ENCODE data around the gene TWIST2.

Gene TWIST2

DNA sequence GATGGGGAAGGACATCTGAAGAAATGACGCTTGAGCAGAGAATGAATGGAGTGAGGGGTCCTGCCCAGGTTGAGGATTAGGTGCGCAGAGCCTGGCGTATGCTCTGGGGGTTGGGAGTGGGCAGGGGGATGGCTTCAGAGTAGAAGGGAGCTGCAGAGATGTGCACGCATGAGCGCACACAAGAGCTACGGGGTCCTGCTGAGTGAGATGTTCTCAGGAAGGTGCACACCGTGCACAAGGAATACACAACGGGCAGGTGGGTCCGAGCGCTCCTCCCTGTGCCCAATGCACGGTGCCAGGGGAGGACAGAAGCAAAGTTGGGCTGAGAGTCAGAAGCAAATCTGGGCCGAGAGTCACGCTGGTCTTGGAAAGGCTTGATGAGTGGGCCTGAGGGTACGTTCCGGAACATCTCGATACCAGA, 25.5 kb downstream of the TWIST2 start:
- no peak for DNase-seq

DNA sequence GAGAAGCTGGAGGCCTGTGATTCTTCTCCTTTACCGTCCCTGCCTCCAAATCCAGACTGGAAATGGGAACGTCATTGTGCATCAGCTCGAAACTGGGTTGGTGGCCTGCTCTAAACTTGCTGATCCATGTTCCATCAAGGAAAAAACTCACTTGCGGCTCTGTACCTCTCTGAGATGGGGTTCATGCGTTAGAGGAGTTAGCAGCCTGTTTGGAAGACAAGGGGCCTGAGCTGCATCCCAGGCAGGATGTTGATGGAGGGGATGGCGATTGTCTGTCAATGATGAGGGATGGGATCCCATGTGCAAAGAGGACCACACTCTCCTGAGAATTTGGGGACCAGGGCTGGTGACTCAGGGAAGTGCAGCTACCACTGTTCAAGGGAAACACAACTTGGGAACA, 26.0 kb downstream of the TWIST2 start:
- DNase-seq: no peak

DNA sequence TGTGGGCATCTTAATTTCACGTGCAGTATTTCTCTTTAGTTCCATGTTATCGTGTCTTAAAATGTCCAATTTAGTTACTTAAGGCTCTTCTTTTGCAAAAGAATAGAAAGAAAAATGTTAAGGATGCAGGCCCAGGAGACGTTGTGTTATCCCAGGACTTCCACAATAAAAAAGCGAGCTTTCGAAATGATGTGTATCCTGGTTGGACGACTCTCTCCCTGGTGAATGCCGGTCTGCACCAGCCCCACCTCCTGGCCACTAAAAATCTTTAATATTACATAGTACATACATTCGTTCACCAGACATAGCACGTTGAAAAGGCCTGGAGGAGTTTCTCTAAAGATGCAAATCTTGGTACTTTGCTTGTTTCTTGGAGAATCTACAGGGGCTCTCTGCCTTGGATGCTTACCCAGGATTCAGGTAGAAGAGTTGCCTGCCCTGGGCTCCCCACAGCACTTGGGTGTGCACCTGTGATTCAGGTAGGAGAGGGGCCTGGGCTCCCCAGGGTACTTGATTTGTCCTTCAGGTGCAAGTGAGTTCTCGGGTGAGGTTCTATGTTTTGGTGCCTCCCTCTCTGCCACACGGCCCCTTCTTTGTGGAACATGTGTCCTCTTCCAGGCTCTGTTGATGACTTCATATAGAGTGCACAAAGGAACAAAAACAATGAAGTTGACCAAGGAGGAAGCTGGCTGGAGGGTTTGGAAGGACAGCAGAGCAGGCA, 26.6 kb downstream of the TWIST2 start:
- DNase-seq: no peak

DNA sequence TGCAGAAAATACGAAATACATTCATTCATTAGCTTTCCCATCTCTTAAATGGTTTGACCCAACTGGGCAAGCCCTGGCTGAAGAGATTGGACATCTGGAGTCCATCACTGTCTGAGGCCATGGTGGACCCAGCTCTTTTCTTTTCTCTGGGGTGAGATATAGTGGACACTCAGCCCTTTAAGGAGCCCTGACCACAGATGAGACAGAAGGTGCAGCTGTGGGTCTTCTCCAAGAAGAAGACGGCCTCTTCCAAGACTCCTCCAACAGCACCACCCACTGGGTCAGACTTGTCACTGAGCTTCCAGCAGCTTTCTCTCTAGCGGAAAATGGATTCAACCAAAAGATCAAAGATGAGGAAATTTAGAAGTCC, 27.2 kb downstream of the TWIST2 start:
- DNase-seq: no peak

DNA sequence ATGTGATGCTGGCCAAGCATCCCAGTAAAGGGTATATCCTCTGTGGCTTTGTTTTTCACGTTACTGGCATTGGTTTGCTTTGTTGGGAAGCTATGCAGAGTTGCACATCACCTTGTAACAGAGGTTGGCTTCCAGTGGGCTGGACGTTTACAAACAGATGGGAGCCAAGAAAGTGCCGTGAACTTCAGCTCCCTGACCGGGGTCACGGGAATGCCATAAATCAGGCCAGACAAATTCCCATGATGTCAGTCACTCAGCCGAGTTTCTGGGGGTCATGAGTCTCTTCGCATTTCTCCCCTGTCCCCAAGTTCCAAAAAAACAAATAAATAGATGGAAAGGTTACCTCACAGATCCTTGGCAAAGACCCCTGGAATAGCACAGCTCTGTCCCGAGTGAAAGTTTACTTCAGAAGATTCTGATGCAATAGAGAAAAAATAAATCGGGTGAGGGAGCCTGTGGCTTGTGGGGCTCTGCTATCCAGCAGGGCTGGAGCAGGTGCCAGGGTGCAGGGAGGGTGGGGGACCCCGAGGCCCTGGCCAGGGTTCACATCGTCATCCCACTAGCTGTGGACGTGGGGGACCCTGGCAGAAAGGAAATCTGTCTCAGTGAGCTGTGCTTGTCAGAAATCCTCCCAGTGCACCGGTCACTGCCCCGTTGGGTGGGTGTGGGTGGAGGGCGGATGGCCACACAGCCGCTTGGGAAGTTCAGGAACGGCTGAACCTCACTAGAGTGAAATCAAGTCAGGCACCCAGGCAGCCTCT, 27.8 kb downstream of the TWIST2 start:
- DNase-seq: no peak

DNA sequence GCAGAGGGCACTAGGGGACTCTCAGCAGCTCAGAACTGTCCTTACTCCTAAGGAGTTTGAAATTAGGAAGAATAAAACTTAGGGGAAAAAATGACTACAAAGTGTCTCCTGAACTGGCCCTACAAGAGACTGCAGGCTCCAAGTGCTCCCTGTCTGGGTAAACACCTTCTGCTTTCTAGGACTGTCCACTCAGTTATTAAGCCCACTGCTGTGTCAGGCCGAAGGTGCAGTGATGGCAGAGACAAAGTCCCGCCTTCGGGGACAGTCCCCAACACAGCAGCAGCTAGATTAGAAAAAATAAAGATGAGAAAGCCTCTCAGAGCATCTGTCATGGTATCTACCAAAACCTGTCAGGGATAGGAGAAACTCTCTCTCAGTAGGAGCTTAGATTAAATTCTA, 28.3 kb downstream of the TWIST2 start:
- no peak for DNase-seq

DNA sequence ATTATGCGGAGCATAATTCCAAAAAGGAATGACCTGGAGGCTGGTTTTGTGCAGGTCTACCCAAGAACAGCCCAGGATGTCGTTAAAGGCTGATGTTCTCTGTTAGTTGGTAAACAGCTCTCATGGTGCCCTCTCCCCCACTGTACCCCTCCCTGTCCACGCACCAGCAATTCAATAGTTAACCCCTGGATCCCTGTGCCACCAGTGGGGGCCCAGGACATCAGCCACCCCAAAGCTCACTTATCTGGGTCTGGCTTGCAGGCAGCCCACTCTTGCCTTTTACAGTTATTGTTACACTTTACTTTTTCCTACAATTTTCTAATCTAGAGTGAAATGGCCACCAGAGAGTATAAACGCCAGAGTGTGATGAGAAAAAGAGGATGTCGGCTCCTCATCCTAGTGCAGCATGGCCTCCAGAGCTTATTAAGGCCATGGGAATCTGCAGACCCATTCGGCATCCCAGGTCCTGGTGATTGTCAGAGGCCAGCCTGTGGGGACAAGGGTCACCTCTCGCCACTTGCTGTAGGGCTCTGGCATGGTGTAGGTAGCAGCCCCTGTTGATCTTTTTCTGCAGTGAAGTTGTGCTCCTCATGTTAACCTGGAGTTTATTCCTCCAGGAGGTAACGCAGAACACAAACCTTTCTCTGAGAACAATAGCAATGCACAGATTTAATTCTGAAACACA, 30.3 kb downstream of the TWIST2 start:
- no peak for DNase-seq

DNA sequence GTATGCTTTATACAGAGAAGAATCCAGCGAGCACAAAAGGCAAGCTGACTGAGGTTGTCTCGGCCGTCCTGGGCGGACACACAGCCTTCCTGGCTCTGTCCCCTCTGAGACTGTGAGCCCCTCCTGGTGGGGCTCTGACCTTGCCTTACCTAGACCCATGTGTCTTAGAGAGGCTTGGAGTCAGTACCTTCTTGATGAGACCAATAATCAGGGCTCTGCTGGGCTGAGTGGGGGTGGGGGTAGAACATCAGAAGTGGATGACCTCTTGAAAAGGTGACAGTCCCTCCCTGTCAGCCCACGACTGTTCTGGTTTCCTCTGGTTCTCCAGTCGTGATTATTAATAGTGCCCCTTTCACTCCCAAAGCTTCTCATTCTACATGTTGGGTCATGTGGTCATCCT, 31.2 kb downstream of the TWIST2 start:
- DNase-seq: no peak

DNA sequence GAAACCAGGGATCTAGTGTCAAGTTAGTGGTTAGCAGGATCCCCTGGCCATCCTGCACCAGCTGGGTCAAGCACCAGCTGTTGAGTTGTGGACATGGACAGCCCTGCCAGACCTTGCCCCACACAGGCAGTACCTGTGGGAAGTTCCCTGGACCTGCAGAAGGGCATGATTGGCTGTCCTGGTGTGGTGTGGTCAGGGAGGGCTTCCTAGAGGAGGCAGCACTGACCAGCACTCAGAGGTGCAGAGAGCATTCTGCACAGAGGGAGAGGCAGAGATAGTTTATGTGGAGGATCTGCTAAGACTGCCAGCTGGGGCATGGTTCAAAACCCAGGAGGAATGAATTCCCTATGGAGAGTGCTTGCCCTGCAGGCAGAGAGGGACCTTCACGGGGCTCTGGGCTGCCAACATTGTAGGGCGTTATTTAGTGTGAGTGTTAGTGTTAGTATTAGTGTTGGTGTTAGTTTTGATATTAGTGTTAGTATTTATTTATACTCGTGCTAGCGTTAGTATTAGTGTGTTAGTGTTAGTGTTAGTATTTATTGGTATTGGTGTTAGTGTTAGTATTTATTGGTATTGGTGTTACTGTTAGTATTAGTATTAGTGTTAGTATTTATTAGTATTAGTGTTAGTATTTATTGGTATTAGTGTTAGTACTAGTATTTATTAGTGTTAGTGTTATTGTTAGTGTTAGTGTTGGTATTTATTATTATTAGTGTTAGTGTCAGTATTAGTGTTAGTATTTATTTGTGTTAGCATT, 31.9 kb downstream of the TWIST2 start:
- peak in 1 of 5 experiments; percentile 33 for DNase-seq

DNA sequence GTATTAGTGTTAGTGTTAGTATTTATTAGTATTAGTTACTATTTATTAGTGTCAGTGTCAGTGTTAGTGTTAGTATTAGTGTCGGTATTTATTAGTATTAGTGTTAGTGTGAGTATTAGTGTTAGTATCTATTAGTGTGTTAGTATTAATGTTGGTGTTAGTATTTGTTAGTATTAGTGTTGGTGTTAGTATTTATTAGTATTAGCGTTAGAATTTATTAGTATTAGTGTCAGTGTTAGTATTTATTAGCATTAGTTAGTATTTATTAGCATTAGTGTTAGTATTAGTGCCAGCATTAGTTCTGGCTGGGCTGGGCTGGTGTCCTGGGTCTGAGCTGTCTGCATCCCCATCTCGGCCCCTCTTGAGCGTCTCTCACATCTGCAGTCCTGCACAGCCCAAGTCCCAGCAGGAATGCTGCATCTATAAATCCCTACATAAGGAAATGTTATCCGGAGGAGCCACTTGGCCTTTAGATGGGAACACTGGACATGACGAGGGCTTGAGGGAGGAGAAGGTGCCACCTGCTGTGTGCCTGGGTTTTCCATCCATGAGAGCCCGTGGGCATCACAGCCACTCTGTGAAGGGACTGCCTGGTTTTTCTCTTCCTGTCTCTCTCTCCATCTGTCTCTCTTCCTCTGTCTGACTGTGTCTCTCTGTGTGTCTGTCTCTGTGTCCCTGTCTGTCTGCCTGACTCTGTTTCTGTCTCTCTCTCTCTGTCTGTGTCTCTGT, 33.6 kb downstream of the TWIST2 start:
- peak in 1 of 5 experiments; percentile 37 for DNase-seq

DNA sequence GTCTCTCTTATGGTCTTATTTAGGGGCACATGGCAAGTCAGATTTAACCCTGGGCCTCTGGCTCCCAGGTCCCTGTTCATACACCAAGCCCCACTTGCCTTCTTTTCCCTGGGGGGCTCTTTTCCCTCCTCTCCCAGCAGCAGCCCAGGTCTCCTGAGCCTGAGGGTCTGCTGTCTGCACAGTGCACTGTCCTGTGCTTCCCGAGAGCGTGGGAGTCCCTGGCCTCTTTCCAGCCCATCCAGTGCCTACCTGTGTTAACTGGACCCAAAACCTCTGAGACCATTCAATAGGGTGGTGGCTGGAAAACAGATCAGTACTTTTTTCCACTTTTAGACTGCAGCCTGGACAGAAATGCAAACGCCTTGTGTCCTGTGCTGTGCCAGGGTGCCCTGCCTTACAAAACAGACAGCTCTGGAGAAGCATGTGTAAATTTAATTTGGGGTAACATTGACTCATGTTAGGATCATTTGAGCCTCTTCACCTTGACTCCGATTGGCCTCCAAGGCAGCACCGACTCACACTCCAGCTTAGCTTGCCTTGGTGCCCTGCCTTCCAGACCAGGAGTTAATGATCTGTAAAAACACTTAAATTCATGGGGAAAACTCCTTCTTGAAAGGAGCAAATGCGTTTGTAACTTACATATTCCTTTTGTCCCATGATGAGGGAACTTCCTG, 34.3 kb downstream of the TWIST2 start:
- no peak for DNase-seq

DNA sequence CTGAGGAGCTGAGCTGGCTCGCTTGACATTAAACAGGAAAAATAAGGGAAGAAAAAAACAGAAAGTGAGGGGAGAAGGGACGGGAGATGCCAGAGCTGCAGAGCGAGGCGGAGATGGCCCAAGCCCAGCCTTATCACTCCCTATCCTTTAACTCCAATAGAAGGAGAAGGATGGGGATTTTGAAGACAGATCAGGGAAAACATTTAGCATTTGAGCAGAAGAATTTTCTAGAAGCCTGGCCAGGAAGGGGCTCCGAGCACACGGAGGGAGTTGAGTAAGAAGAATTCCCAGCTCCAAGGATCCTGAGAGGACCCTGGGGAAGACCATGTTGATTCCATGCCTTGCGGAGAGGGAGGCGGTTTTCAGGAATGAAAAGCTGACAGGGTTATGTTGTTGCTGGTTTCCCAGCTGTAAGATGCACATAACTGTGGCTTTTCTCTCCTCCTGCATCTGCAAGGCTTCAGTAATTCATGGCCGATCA, 35.6 kb downstream of the TWIST2 start:
- no peak for DNase-seq

DNA sequence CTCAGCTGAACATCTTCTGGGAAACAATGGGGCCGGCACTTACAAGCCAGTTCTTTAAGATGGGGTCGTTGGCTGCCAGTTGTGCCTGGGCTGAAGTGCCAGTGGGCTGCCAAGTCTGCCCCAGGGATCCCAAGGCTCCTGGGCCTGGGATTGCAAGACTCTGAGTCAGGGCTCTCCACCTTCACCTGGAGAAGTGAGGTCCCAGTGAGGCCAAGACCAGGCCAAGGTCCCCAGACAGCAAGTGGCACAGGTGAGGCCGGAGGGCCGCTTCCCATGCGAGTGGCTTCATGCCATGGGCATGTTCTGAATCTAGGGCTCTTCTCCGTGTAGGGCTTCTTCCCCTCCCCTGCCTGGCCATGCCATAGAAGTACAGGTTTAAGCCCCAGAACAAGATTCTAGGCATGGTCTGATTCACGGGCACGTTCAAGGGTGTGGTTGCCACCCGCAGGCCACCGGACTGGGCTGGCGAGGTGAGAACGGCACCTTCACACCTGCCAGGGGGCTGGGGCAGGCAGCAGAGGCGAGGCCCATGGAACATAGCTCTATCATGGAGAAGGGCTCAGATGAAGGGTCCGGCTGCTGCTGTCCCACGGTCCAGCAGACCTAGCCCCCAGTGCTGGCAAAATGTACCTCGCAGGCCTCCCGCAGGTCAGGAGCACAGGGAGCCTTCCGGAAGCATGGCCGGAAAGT, 36.4 kb downstream of the TWIST2 start:
- DNase-seq: no peak

DNA sequence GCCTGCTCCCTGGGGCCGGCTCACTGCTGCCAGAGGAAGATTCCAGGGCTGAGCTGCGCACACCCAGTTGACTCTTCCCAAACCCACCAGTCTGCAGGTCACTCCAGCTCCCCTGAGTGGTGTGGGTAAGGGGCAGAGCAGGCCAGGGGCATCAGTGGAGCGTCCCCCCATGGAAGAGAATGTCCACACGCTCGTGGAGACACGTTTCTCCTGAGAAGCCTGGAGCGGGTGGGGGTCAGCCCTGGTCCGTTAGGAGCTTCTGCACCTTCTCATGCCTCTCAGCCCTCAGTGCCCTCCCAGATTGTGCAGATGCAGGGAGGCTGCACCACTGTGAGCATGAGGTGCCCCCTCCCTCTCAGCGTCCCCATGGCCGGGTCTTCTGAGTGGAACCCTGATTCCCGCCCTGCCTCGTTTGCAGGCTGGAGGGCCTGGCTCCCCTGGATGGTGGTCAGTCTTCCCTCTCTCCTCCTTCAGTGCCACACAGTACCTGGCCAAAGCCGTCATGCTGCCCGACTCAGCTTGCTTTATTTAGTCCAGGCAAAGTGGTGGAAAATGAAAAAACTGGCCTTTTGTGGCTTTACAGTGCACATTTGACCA, 37.0 kb downstream of the TWIST2 start:
- DNase-seq: no peak

DNA sequence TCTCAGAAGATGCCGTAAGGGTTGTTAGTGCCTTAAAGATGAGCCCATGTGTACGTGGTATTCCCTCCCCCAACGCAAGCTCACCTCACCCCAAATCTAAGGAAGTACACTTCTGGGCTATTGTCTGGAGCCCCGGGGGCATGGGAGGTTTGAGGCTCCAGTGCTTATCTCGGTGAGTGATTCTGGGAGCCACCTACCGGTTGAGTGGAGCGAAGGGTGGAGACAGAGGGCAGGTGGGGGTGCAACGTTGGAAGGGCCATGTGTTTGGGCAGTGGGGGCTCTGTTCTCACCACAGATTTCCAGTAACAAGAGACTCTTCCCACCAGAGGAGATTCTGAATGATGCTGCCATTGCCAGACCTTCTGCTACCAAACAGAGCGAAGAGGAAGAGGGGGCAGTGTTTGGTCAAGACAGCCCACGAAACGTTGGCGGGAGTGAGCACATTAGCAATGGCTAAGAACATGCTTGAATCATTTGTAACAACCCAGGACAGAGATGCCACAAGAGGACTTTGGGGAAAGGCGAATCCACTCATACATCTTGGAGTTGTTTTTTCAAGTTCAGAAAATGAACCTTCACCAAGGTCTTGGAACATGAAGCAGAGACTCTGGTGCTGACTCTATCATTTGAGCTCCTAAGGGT, 38.7 kb downstream of the TWIST2 start:
- no peak for DNase-seq

DNA sequence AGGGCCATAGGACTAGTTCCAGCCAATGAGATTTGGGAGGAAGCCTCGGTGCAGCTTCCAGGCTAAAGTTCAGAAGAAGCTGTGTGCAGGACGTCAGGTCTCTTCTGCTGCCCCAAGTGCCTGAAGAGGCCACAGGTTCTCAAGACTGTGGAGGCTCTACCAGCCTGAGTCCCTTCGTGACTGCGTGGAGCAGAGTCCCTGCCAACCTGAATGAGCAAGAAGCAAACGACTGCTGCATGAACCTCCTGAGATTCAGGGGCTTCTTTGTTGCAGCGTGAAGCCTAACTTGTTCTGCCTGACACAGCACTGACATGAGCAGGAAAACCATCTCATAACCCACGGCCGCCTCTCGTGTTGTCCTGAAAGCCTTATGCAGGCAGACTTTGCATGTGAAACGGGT, 39.7 kb downstream of the TWIST2 start:
- no peak for DNase-seq

DNA sequence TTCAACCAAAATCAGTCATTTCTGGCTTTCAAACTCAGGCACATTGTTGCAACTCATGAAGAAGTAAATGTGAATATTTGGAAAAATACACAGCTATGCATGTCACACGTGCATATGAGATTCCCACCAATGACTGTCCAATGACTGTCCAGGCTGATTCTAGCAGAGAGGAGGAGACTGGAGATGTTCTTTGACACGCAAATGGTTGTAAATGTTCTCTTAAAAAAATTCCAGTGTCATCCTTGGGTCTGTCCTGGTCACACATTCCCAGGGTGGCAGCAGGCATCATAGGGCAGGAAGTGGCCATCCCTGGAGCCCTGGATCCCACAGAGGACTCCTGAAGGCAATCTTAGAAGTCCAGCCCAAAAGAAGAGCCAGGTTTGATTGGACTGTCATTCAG, 40.9 kb downstream of the TWIST2 start:
- DNase-seq: no peak

DNA sequence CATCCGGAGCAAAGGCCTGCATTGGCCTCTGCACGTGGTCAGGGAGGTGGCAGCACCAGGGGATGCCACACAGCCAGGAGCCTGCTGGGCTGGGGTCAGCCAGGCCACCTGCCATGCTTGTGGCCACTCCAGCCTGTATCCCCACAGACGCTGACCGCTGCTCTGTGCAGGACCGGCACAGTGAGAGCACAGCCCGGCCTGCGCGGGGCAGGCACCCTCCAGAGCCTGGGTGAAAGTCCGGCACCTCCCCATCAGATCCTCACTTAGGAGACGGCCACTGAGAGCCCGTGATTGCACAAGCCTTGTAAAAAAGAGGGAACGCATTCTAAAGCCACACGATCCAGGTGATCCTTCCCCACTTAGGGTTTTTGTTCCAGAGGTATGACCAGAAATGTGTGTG, 42.2 kb downstream of the TWIST2 start:
- no peak for DNase-seq

DNA sequence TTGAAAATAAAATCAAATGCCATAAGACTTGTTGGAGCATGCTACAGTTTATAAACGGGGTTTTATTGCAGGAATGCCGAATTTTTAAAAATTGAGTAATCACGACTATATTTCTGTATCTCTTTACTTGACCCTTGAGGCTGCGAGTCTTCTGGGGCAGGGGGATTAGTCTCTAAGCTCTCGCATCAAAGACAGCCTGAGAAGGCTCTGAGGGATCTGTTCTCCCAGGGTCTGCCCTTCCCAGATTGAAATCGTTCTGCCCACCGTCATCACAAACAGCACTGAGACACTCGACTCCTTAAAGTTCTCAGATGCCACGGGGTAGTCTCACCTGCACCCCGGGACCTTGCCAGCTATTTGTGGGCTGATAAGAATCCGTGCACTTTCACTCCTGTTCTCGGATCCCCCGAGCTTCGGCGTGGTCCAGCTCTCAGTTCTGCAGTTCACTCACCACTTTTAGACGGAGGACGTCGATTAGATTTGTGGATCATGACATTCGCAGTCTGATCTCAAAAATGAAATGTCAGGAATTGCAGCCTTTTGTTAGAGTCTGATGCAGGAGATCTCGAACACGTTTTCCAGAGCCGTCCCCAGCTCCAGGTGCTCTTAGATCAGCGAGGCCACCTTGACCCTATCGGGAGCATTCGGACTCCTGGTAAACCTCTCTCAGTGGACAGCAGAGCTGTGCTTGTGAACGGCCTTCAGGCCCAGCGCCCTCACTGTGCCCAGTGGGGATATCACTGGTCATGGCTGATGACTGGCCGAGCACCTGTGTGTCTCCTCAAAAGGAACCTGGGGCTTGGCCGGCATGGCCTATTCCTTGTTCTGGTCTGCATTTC, 43.0 kb downstream of the TWIST2 start:
- DNase-seq: no peak

All from T-helper 2 cell (primary cell).